ENCODE data around the gene WDFY1.
A peak's percentile ranks its signal among the peaks of the same experiment; 100 is the strongest.
"Not testable (repeated sequence)": the region's sequence is repeated elsewhere in the genome, so short reads cannot be mapped to it uniquely, and the experiment has no call there.

Gene WDFY1

GRCh38 chr2:223886726-223887125 lies 58.4 kb downstream of the WDFY1 start:
- H3K27ac Mint-ChIP-seq: no peak overlapping the region

GRCh38 chr2:223884399-223884798 lies 60.7 kb downstream of the WDFY1 start:
- no peaks in the 10 kb centered on the region for H3K27me3 Mint-ChIP-seq (ENCODE audit: low read depth, poor library complexity)
- peaks cover 73% of the 10 kb centered on the region for H3K36me3 Mint-ChIP-seq (ENCODE audit: low read depth)
- H3K4me1 Mint-ChIP-seq: no peaks in the 10 kb centered on the region
- no peak overlapping the region for H3K4me3 Mint-ChIP-seq
- H3K9me3 Mint-ChIP-seq: peaks cover 2% of the 10 kb centered on the region
- no peak for DNase-seq
- TF ChIP-seq, protein P1, sequence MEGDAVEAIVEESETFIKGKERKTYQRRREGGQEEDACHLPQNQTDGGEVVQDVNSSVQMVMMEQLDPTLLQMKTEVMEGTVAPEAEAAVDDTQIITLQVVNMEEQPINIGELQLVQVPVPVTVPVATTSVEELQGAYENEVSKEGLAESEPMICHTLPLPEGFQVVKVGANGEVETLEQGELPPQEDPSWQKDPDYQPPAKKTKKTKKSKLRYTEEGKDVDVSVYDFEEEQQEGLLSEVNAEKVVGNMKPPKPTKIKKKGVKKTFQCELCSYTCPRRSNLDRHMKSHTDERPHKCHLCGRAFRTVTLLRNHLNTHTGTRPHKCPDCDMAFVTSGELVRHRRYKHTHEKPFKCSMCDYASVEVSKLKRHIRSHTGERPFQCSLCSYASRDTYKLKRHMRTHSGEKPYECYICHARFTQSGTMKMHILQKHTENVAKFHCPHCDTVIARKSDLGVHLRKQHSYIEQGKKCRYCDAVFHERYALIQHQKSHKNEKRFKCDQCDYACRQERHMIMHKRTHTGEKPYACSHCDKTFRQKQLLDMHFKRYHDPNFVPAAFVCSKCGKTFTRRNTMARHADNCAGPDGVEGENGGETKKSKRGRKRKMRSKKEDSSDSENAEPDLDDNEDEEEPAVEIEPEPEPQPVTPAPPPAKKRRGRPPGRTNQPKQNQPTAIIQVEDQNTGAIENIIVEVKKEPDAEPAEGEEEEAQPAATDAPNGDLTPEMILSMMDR (IDR thresholded peaks at IDR 0.05): no peak
- H3K27ac Mint-ChIP-seq: no peak overlapping the region

More at GRCh38 chr2:223886726-223887125, 58.4 kb downstream of the WDFY1 start:
- Mint-ChIP-seq H3K36me3 (ENCODE audit: low read depth) (peaks cover 67% of the 10 kb centered on the region), H3K4me1 (no peaks in the 10 kb centered on the region), H3K27me3 (ENCODE audit: low read depth, poor library complexity) (no peaks in the 10 kb centered on the region), H3K9me3 (peaks cover 4% of the 10 kb centered on the region), H3K4me3 (no peak overlapping the region)
- TF ChIP-seq, protein P1 (IDR thresholded peaks at IDR 0.05): no peak
- no peak for DNase-seq

DNA sequence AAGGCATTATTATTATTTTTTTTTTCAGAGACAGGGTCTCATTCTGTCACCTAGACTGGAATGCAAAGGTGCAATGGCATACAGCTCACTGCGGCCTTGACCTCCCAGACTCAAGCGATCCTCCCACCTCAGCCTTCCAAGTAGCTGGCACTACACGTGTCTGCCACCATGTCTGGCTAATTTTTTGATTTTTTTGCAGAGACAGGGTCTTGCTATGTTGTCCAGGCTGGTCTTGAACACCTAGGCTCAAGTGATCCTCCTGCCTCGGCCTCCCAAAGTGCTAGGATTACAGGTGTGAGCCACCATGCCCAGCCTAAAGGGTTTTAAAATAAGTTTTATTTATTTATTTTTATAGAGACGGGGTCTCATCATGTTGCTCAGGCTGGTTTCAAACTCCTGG lies 62.4 kb downstream of the WDFY1 start:
- Mint-ChIP-seq H3K27me3 (ENCODE audit: low read depth, poor library complexity) (no peaks in the 10 kb centered on the region), H3K9me3 (no peaks in the 10 kb centered on the region), H3K4me3 (no peak overlapping the region), H3K36me3 (ENCODE audit: low read depth) (peaks cover 73% of the 10 kb centered on the region), H3K27ac (no peak overlapping the region), H3K4me1 (no peaks in the 10 kb centered on the region)
- TF ChIP-seq, protein P1 (IDR thresholded peaks at IDR 0.05): no peak
- DNase-seq: no peak

DNA sequence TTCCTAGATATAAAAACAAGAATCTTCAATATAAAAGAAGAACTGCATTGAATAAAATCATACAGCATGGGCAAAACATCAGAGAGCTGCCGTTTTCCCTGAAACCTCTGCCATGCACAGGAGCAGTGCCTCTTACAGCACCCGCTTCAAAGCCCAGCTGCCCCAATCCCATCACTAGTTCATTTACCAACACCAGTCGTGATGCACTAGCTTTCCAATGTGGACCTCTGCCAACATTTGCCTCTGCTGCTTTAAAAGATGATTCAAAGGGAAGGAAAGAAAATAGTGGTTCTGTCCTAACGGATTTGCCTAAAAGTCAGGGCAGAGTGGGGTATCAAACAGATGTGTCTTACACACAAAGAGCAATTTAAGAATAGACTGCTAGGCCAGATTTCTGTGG lies 64.3 kb downstream of the WDFY1 start:
- Mint-ChIP-seq H3K27me3 (ENCODE audit: low read depth, poor library complexity) (no peaks in the 10 kb centered on the region), H3K36me3 (ENCODE audit: low read depth) (peaks cover 67% of the 10 kb centered on the region), H3K4me3 (no peak overlapping the region), H3K4me1 (no peaks in the 10 kb centered on the region), H3K27ac (no peak overlapping the region), H3K9me3 (no peaks in the 10 kb centered on the region)
- no peak for DNase-seq
- TF ChIP-seq, protein P1 (IDR thresholded peaks at IDR 0.05): no peak

- H3K27ac Mint-ChIP-seq: peak overlapping the region; percentile 58
- H3K36me3 Mint-ChIP-seq (ENCODE audit: low read depth): peaks cover 63% of the 10 kb centered on the region
- no peaks in the 10 kb centered on the region for H3K9me3 Mint-ChIP-seq
- no peak for DNase-seq
- no peak overlapping the region for H3K4me3 Mint-ChIP-seq
- no peaks in the 10 kb centered on the region for H3K4me1 Mint-ChIP-seq
- no peaks in the 10 kb centered on the region for H3K27me3 Mint-ChIP-seq (ENCODE audit: low read depth, poor library complexity)
- TF ChIP-seq, protein P1 (IDR thresholded peaks at IDR 0.05): no peak
These were observed 67.3 kb downstream of the WDFY1 start for GRCh38 chr2:223877721-223878410.

DNA sequence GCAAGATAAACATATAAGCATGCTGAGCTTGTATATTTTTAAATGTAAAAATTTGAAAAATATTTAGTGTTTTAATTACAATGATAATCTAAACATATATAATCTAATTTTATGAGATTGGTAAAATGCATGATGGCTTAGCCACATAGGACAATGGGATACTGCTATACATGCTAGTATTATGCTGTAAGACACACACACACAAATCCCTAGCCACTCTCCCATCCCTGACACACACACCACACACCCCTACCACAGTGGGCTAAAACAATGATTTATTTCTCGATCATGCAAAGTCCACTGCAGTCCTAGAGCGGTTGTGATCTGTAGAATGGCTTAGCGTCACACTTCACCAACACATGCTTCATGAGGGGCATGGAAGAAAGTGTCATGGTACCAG lies 71.5 kb downstream of the WDFY1 start:
- H3K4me1 Mint-ChIP-seq: no peaks in the 10 kb centered on the region
- H3K4me3 Mint-ChIP-seq: no peak overlapping the region
- TF ChIP-seq, protein P1 (IDR thresholded peaks at IDR 0.05): no peak
- H3K9me3 Mint-ChIP-seq: no peaks in the 10 kb centered on the region
- DNase-seq: no peak
- H3K27ac Mint-ChIP-seq: no peak overlapping the region
- peaks cover 52% of the 10 kb centered on the region for H3K36me3 Mint-ChIP-seq (ENCODE audit: low read depth)
- H3K27me3 Mint-ChIP-seq (ENCODE audit: low read depth, poor library complexity): peaks cover 4% of the 10 kb centered on the region

- H3K4me3 Mint-ChIP-seq, H3K27ac Mint-ChIP-seq: not testable (repeated sequence)
These were observed 72.4 kb downstream of the WDFY1 start for GRCh38 chr2:223872772-223873171.

GRCh38 chr2:223871661-223872060 lies 73.5 kb downstream of the WDFY1 start:
- not testable (repeated sequence) for DNase-seq; H3K9me3 Mint-ChIP-seq; H3K4me3 Mint-ChIP-seq; H3K27me3 Mint-ChIP-seq (ENCODE audit: low read depth, poor library complexity); H3K4me1 Mint-ChIP-seq
- Mint-ChIP-seq H3K27ac (peak overlapping the region; percentile 68), H3K36me3 (ENCODE audit: low read depth) (peaks cover 38% of the 10 kb centered on the region)

More at GRCh38 chr2:223872772-223873171, 72.4 kb downstream of the WDFY1 start:
- H3K9me3 Mint-ChIP-seq; H3K27me3 Mint-ChIP-seq (ENCODE audit: low read depth, poor library complexity); H3K4me1 Mint-ChIP-seq; DNase-seq: not testable (repeated sequence)
- H3K36me3 Mint-ChIP-seq (ENCODE audit: low read depth): peaks cover 44% of the 10 kb centered on the region

Data from nephron progenitor cell (in vitro differentiated cells).